Caco-2 (cell line): Measurements from ENCODE around the gene ABCC9. TPM values are rescaled to one million over a fixed set of nuclear protein-coding genes. Genes with fewer than 3 reads are reported as not detected.

Experiments used
- BruUV-seq: library from RNA; stranded (reverse); fragments of 400-500 nt; replicated peaks from 2 replicates; lab custom pipeline; 2021; lab: Mats Ljungman, UMichigan
- CTCF ChIA-PET: fragments of 300-600 bp; sonication (Branson Sonifier 250); formaldehyde crosslinking; loops from one replicate; lab custom pipeline; 2022; ENCODE audit warnings: antibody characterized with exemption; lab: Charles Lee
- POLR2A ChIA-PET: fragments of 300-600 bp; sonication (Branson Sonifier 250); formaldehyde crosslinking; loops from one replicate; lab custom pipeline; 2022; ENCODE audit warnings: antibody characterized with exemption; lab: Charles Lee
- DNase-seq, 2 experiments: peaks; one replicate each; pipeline versions ENCODE4 v3.0.0 to v3.0.0-alpha.2; 2020 to 2022
- H3K27me3 ChIP-seq: replicated peaks from 2 replicates; pipeline ENCODE4 v1.6.0; 2011; ENCODE audit warnings: low read length; ENCODE audit not compliant: control insufficient read depth, insufficient read depth
- H3K36me3 ChIP-seq: 2 replicates; pipeline ENCODE4 v1.5.1; 2011; ENCODE audit warnings: low read length; ENCODE audit not compliant: control insufficient read depth, insufficient read depth
- H3K4me1 ChIP-seq: fragments of 250-450 bp; sonication (Bioruptor Pico); 2 replicates; pipeline ENCODE4 v1.5.1; 2020; ENCODE audit warnings: mild to moderate bottlenecking
- H3K4me3 ChIP-seq: 2 replicates; pipeline ENCODE4 v1.5.1; 2011; ENCODE audit warnings: low read depth, mild to moderate bottlenecking, control low read depth, low read length
- H3K9me3 ChIP-seq: fragments of 250-450 bp; sonication (Bioruptor Pico); 2 replicates; pipeline ENCODE4 v1.5.1; 2020; ENCODE audit warnings: mild to moderate bottlenecking, moderate library complexity
- H3K27ac Mint-ChIP-seq: one replicate; pipeline ENCODE4 v1.8.0; 2022; ENCODE audit warnings: mixed read lengths; ENCODE audit not compliant: unreplicated experiment
- H3K27me3 Mint-ChIP-seq: one replicate; pipeline ENCODE4 v1.8.0; 2022; ENCODE audit warnings: mixed read lengths; ENCODE audit not compliant: insufficient read depth, unreplicated experiment
- H3K36me3 Mint-ChIP-seq: one replicate; pipeline ENCODE4 v1.8.0; 2022; ENCODE audit warnings: mild to moderate bottlenecking, mixed read lengths; ENCODE audit not compliant: insufficient read depth, unreplicated experiment
- H3K4me1 Mint-ChIP-seq: one replicate; pipeline ENCODE4 v1.8.0; 2022; ENCODE audit warnings: low read depth, mixed read lengths; ENCODE audit not compliant: unreplicated experiment
- H3K4me3 Mint-ChIP-seq: one replicate; pipeline ENCODE4 v1.8.0; 2022; ENCODE audit warnings: mild to moderate bottlenecking, moderate library complexity, mixed read lengths; ENCODE audit not compliant: unreplicated experiment
- H3K9me3 Mint-ChIP-seq: one replicate; pipeline ENCODE4 v1.8.0; 2022; ENCODE audit warnings: mixed read lengths; ENCODE audit not compliant: unreplicated experiment
- CTCF ChIP-seq, 2 experiments: fragments of 200-600 bp in 1 of 2; IDR thresholded peaks; 1 replicate in 1 of 2; 2 replicates in 1 of 2; pipeline versions ENCODE4 v1.5.1 to v1.8.0; 2011 to 2022; ENCODE audit warnings: antibody characterized with exemption in 1 of 2, control low read depth in 1 of 2, inconsistent platforms in 1 of 2, low read depth in 1 of 2, low read length in 1 of 2, mild to moderate bottlenecking in 1 of 2, moderate library complexity in 1 of 2; ENCODE audit not compliant: insufficient read depth in 1 of 2, severe bottlenecking in 1 of 2, unreplicated experiment in 1 of 2
- intact Hi-C: fragments of 100-400 bp; cut with micrococcal nuclease; formaldehyde crosslinking; loops from one replicate; pipeline ENCODE4 v1.10.0; 2022; ENCODE audit not compliant: unreplicated experiment
- total RNA-seq: library from RNA; stranded (reverse); gene quantifications from 2 replicates; pipeline ENCODE4 v1.2.3, GENCODE V29; 2022

Gene ABCC9
- total RNA-seq, 1 experiment from 2014 or later = 130 TPM

- ChIA-PET CTCF (no interaction called here), POLR2A (no interaction called here)
- no peak overlapping the region for H3K4me3 ChIP-seq
- no peaks in the 10 kb centered on the region for H3K9me3 ChIP-seq
- H3K9me3 Mint-ChIP-seq = no peaks in the 10 kb centered on the region
- DNase-seq = no peak
- no peak for TF ChIP-seq CTCF (IDR thresholded peaks at IDR 0.05; ENCODE audit: insufficient read depth in 1 of 2, low read depth in 1 of 2, low read length in 1 of 2, severe bottlenecking in 1 of 2, unreplicated experiment in 1 of 2)
- no peak overlapping the region for H3K4me3 Mint-ChIP-seq
- peaks cover 60% of the 10 kb centered on the region for H3K36me3 Mint-ChIP-seq
- BruUV-seq = no TSS peak
- no peaks in the 10 kb centered on the region for H3K27me3 Mint-ChIP-seq
- H3K4me1 ChIP-seq = no peaks in the 10 kb centered on the region
- H3K27ac Mint-ChIP-seq = no peak overlapping the region
- intact Hi-C loops = loop anchor here (5.0 kb wide), 1 partner anchor 120 kb away; the partner anchor contains the start of gene KCNJ8
- no peaks in the 10 kb centered on the region for H3K36me3 ChIP-seq
- H3K27me3 ChIP-seq = no peaks in the 10 kb centered on the region
- H3K4me1 Mint-ChIP-seq = no peaks in the 10 kb centered on the region
Measured at GRCh38 chr12:21892341-21892740, 48.9 kb downstream of the ABCC9 start.

- POLR2A ChIA-PET = no interaction called here
- H3K4me3 Mint-ChIP-seq = no peak overlapping the region
- no peak overlapping the region for H3K27ac Mint-ChIP-seq
- Histone ChIP-seq H3K4me1 (no peaks in the 10 kb centered on the region), H3K9me3 (no peaks in the 10 kb centered on the region), H3K4me3 (no peak overlapping the region), H3K27me3 (no peaks in the 10 kb centered on the region), H3K36me3 (no peaks in the 10 kb centered on the region)
- intact Hi-C loops = loop anchor here (5.0 kb wide), 1 partner anchor 119 kb away; the partner anchor contains the start of gene KCNJ8
- peaks cover 3% of the 10 kb centered on the region for H3K9me3 Mint-ChIP-seq
- CTCF ChIA-PET = no interaction called here
- no peak for TF ChIP-seq CTCF (IDR thresholded peaks at IDR 0.05; ENCODE audit: insufficient read depth in 1 of 2, low read depth in 1 of 2, low read length in 1 of 2, severe bottlenecking in 1 of 2, unreplicated experiment in 1 of 2)
- no peak for DNase-seq
- H3K27me3 Mint-ChIP-seq = no peaks in the 10 kb centered on the region
- no TSS peak for BruUV-seq
- no peaks in the 10 kb centered on the region for H3K4me1 Mint-ChIP-seq
- H3K36me3 Mint-ChIP-seq = peaks cover 56% of the 10 kb centered on the region
Measured at GRCh38 chr12:21891751-21892217, 49.4 kb downstream of the ABCC9 start.

GRCh38 chr12:21888276-21888863 lies 52.9 kb downstream of the ABCC9 start:
- H3K4me3 ChIP-seq = no peak overlapping the region
- BruUV-seq = no TSS peak
- no peaks in the 10 kb centered on the region for H3K27me3 ChIP-seq
- POLR2A ChIA-PET = interaction anchor here (0.9 kb wide), 1 partner anchor 114 kb away, joined by 3 read pairs; the partner anchor contains the start of gene KCNJ8
- H3K36me3 ChIP-seq = no peaks in the 10 kb centered on the region
- CTCF ChIA-PET = no interaction called here
- H3K4me1 Mint-ChIP-seq = no peaks in the 10 kb centered on the region
- no peak overlapping the region for H3K27ac Mint-ChIP-seq
- no peak overlapping the region for H3K4me3 Mint-ChIP-seq
- DNase-seq = no peak
- no peak for TF ChIP-seq CTCF (IDR thresholded peaks at IDR 0.05; ENCODE audit: insufficient read depth in 1 of 2, low read depth in 1 of 2, low read length in 1 of 2, severe bottlenecking in 1 of 2, unreplicated experiment in 1 of 2)
- no peaks in the 10 kb centered on the region for H3K4me1 ChIP-seq
- peaks cover 13% of the 10 kb centered on the region for H3K9me3 Mint-ChIP-seq
- intact Hi-C loops = loop anchor here (5.0 kb wide), 1 partner anchor 54 kb away; the partner anchor contains the start of gene ABCC9
- H3K27me3 Mint-ChIP-seq = no peaks in the 10 kb centered on the region
- peaks cover 70% of the 10 kb centered on the region for H3K36me3 Mint-ChIP-seq
- H3K9me3 ChIP-seq = no peaks in the 10 kb centered on the region
